Measurements from ENCODE around the gene NEDD4L.

DNA sequence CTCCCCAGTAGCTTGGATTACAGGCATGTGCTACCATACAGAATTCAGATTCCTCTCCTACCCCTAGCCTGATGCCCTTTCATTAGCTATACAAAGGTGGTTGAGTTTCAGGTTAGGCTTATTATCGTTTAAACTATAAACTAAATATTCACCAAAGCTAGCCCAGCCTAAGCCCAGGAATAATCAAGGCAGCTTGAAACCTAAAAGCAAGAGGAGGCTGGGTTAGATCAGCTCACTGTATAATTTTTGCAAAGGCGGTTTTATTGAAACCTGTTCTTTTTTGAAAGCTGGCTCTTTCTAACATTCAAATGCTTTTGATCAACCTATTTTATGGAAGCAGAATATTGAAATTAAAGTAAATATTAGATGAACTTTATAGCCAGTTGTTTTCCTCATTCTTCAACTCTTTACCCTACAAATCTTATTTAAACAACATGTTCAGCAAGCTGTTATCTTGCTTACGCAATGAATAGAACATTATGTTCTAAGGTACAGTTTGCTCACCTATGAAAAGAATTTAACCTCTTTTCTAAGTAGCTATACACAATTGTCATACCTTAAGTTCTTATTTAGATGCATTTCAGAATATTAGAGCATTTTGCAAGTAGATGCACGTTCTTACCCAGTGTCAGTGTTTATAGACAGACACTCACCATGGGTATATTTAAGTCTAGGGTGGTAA, 241.6 kb downstream of the NEDD4L start:
- TF ChIP-seq ZNF274 (IDR thresholded peaks at IDR 0.05; ENCODE audit: low read depth, low read length) (no peak), SUZ12 (IDR thresholded peaks at IDR 0.05; ENCODE audit: extremely low read depth, insufficient read depth, insufficient read length) (no peak)

Data from NT2/D1 (cell line).